HG02981 (cell line): ENCODE results near the gene PSMA7.
"Not testable (repeated sequence)": the region's sequence is repeated elsewhere in the genome, so short reads cannot be mapped to it uniquely, and the experiment has no call there.

ENCODE experiments used
- ATAC-seq: cut with Tn5 transposase; IDR thresholded peaks from one replicate; pipeline ENCODE4 v1.9.1; 2021; ENCODE audit warnings: mild to moderate bottlenecking, moderate library complexity; ENCODE audit not compliant: unreplicated experiment

PSMA7 gene

DNA sequence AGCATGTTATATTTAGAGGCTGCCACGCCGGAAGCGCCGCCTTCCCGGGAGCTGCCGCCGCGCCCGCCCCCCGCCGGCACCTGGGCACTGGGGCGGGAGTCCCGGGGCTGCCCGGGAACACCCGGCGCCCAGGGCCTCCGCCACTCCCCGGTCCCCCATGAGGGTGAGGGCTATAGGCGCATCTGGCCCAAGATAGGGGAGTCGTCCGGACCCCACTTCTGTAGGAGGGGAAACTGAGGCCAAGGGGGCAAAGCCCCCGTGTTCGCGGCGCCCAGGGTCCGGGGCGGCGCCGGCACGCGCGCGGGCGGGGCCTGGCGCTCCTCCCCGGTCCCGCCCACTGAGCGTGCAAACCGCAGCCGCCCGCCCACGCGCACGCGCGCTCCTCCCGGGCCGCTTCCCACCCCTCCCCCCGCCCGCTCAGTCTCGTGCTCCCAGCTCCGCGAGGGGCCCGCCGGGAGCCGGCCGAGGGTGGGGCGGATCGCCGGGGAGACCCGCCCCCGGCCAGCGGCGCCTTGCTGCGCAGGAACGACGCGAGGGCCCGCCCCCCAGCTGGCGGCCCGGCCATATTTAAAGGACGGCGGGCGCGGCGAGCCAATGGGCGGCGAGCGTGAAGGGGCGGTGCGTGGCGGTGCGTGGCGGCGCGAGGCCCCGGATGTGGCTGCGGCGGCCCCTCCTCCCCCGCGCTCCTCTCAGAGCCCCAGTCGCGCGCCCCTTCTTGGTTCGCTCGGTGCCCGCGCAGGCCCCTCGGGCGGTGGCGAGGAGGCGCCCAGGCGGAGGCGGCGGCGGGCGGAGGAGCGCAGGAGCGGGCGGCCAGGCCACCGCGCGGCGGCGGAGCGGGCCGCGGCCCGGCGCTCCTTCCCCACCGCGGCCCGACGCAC, 21.2 kb downstream of the PSMA7 start, which contains the start of gene LSM14B:
TSS of gene LSM14B (plus strand) at position 700 of the 878 bp plus-strand sequence. CDS start 192 bp downstream, outside the sequence.
- ATAC-seq: peak; percentile 76

- peak; percentile 7 for ATAC-seq
Observed at GRCh38 chr20:62120990-62121775, 22.0 kb downstream of the PSMA7 start.

GRCh38 chr20:62120365-62120762, 22.8 kb downstream of the PSMA7 start:
- ATAC-seq: no peak

DNA sequence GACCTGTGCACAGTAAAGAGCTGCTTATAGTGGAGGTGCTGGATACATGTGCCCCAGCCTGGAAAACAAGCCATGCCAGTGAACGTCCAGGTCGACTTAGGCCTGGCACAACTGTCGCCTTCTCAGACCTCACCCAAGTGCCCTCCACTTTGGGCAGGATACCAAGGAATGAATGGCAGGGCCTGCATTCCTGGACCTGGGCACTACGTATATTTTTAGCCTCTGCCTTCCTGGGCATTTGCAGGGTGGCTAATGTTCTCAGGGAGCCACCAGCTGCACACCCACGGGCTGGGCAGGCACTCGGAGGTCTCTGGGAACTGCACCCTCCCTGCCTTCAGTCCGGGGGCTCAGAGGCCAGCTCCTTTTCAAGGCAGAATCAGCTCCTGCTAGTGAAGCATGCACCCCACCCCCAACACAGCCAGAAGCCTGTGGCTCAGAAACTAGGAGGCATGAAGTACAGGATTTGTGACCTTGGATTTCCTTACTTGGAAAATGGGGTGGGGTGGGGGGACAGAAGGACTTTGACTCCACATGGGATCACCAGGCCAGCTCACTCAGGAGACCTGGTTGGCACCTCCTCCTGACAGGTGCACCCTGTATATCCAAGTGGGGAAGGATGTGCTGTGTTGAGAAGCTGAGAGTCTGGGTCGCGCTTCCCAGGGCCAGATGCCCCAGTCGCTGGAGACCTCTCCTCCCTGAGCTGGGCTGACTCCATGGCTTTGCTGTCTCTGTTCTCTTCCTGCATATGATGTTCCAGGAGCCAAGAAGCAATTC, 23.4 kb downstream of the PSMA7 start:
- ATAC-seq: no peak

GRCh38 chr20:62119115-62119514, 24.1 kb downstream of the PSMA7 start:
- ATAC-seq: no peak

GRCh38 chr20:62118113-62119043, 24.8 kb downstream of the PSMA7 start:
- ATAC-seq: no peak

GRCh38 chr20:62117658-62118057, 25.5 kb downstream of the PSMA7 start:
- ATAC-seq: no peak

DNA sequence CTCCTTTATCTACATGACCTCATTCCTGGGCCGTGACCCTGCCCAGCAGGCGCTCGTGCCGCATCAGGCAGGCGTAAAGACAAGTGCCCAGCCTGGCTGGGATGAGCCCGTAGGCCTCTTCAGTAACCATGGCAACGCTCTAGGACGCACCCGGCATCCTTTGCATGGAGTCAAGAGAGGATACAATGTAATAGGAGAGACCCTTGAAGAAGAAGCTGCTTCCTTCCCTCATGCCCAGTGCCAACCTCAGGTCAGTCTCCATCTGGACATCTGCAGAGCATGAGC, 25.9 kb downstream of the PSMA7 start:
- ATAC-seq: no peak

GRCh38 chr20:62116558-62117361, 26.4 kb downstream of the PSMA7 start:
- ATAC-seq: no peak

DNA sequence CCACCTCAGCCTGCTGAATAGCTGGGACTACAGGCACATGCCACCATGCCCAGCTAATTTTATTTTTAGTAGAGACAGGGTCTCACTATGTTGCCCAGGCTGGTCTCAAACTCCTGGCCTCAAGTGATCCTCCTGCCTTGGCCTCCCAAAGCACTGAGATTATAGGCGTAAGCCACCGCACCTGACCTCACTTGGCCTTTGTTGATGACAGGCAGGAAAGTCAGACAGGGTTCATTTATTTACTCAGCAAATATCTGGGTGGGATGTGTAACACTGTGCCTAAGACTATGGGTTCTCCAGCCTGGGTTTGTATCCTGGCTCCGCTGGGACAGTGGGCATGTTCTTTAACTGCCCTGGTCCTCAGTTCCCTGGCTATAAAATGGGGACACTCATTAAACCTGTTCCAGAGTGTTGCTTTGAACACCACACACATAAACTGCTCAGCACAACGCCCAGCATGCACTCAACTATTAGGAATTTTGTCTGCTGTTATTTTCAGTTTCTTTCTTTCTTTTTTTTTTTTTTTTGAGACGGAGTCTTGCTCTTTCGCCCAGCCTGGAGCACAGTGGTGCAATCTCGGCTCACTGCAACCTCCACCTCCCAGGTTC, 27.3 kb downstream of the PSMA7 start:
- ATAC-seq: not testable (repeated sequence)

GRCh38 chr20:62114894-62115293, 28.3 kb downstream of the PSMA7 start:
- ATAC-seq: no peak

GRCh38 chr20:62112368-62112767, 30.8 kb downstream of the PSMA7 start:
- ATAC-seq: no peak

GRCh38 chr20:62111148-62111547, 32.0 kb downstream of the PSMA7 start:
- no peak for ATAC-seq

DNA sequence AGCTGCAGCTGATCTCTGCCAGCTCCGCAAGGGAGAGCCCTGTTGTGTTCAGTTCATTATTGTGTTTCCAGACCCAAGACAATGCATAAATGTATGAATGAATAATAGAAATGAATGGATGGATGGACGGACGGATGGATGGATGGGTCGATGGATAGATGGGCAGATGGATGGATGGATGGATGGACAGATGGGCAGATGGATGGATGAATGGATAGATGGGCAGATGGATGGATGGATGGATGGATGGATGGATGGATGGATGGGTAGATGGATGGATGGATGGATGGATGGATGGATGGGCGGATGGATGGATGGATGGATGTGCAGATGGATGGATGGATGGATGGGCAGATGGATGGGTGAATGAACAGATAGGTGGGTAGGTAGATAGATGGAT, 37.6 kb downstream of the PSMA7 start:
- no peak for ATAC-seq

GRCh38 chr20:62104791-62105345, 38.3 kb downstream of the PSMA7 start:
- ATAC-seq: no peak

DNA sequence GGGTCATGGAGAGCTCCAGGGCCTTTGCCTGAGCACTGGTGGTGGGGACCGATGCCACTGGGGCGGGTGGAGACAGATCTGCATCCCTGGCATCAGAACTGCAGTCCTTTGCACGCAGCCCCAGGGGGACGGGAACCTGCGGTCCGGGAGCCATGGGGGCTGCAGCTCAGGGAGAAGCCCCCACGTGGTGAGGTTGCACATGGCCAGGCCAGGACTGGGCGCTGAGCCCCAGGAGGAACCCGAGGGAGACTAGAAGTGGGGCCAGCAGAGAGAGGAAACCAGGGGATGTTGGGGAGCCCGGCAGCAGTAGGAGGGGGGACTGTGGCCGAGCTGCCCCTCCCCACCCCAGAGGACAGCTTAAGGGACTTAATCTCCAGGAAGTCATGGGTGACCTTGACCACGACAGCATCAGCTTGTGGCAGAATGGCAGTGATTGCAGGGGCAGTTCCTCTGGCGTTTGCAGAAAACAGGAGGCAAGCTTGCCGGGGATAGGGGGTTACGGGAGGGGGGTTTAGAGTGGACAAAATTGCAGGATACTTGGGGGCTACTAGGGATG, 38.9 kb downstream of the PSMA7 start:
- no peak for ATAC-seq

DNA sequence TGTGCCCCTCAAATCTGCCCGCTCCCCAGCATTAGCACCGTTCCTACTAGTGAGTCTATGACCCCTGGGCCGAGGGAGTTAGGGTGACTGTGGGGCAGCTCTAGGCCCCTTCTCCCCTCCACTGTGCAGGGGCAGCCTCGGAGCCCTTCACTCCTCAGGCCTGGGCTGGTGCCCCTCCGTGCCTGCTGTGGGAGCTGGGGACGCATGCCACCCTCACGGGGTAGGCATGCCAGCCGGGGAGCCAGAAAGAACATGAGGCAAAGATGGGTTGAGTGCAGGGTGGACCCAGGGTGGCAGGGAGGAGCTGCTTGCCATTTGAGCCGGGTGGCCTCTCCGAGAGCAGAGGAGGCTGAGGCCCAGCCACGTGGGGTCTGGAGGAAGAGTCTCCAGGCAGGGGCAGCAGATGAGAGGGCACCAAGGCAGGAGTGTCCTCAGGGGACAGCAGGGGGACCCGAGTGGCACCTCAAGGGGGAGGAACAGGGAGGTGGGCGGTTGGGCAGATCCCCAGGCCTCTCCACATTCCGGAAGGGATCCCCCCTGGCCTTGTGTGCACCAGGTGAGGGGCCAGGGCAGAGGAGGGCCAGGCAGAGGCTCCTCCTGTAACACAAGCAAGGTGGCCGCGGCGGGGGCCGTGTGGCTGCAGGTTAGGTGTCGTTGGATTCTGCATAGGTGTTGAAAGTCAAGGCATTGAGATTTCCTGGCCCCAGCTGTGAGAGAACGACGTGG, 39.5 kb downstream of the PSMA7 start:
- ATAC-seq: no peak

DNA sequence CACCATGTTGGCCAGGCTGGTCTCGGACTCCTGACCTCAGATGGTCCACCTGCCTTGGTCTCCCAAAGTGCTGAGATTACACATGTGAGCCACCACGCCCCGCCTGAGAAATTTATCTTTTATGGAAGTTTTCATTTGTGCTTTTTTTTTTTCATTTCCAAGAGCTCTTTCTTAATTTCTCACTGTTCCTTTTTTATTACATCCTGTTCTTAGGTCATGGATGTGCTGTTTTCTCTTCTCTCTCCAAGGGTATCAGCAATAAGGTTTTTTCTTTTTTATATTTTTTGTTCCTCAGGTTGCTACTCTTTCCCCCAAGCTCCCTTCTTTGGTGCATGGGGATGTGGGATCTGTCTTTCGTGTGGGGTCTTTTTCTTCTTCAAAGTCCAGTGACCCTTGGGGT, 42.1 kb downstream of the PSMA7 start:
- no peak for ATAC-seq
